Central memory CD8-positive, alpha-beta T cell (primary cell): ENCODE measurements around the gene LPP.
"Not testable (repeated sequence)": the region's sequence is repeated elsewhere in the genome, so short reads cannot be mapped to it uniquely, and the experiment has no call there.

Experiments used
- ATAC-seq: fragments of 150-1000 bp; cut with Tn5 transposase; replicated peaks from 2 replicates; pipeline ENCODE4 v1.10.0; 2022; ENCODE audit warnings: mild to moderate bottlenecking, moderate FRiP score, moderate number of reproducible peaks; ENCODE audit not compliant: poor library complexity, severe bottlenecking; ENCODE audit errors: extremely low read depth
- DNase-seq, 2 donors: peaks; one replicate each; pipeline ENCODE4 v3.0.0; 2021; ENCODE audit warnings: low spot score in 2 of 2
- H3K27ac Mint-ChIP-seq: one replicate; pipeline ENCODE4 v1.8.0; 2022; ENCODE audit warnings: low read depth, mild to moderate bottlenecking, moderate library complexity, mixed read lengths
- H3K27me3 Mint-ChIP-seq: one replicate; pipeline ENCODE4 v1.8.0; 2022; ENCODE audit warnings: mixed read lengths
- H3K36me3 Mint-ChIP-seq: one replicate; pipeline ENCODE4 v1.8.0; 2022; ENCODE audit warnings: mild to moderate bottlenecking, moderate library complexity, mixed read lengths; ENCODE audit not compliant: insufficient read depth
- H3K4me1 Mint-ChIP-seq: one replicate; pipeline ENCODE4 v1.8.0; 2022; ENCODE audit warnings: mixed read lengths
- H3K4me3 Mint-ChIP-seq: one replicate; pipeline ENCODE4 v1.8.0; 2022; ENCODE audit warnings: mild to moderate bottlenecking, moderate library complexity, mixed read lengths
- H3K9me3 Mint-ChIP-seq: one replicate; pipeline ENCODE4 v1.8.0; 2022; ENCODE audit warnings: mixed read lengths

Gene LPP

DNA sequence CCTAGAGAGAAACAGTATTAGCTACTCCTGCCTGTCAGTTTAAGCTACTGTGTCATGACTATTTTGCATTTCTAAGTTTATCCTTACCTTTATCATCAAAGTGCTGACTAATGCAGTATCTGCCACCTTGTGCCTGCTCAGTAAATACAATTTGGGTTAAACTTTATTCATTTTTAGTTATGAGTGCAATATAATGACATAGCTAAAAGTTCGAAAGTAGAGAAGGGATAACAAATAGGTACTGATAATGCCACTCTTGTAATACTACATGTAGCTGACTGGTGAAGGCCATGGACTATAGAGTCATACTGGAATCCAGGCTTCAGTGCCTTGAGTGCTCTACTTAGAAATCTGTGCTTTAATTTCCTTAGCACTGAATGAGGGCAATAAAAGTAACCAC lies 537.0 kb downstream of the LPP start:
- Mint-ChIP-seq H3K27me3 (no peaks in the 10 kb centered on the region), H3K4me1 (peaks cover 42% of the 10 kb centered on the region), H3K27ac (no peak overlapping the region), H3K9me3 (no peaks in the 10 kb centered on the region), H3K4me3 (no peak overlapping the region), H3K36me3 (no peaks in the 10 kb centered on the region)
- no peak for ATAC-seq
- no peak for DNase-seq

DNA sequence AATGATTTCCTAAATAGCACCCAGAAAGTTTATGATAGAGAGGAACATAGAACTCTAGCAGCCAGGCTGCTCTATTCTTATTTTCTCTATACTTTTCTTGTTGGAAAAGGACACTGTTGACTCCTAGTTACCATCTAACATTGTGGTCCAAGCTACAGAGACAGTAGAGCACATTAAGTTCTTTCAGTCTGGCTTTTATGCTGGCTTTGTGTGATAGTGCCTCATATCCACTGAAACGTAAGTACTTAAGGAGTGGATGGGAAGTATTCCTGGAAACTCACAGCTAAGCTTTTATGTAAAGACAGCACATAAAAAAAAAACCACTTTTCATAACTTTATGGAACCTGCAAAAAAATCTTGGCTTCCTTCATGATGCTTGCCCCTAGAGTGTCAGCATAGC lies 537.7 kb downstream of the LPP start:
- Mint-ChIP-seq H3K27me3 (no peaks in the 10 kb centered on the region), H3K4me3 (no peak overlapping the region), H3K9me3 (no peaks in the 10 kb centered on the region), H3K36me3 (no peaks in the 10 kb centered on the region), H3K4me1 (peaks cover 36% of the 10 kb centered on the region), H3K27ac (no peak overlapping the region)
- DNase-seq (no peak), ATAC-seq (no peak)

DNA sequence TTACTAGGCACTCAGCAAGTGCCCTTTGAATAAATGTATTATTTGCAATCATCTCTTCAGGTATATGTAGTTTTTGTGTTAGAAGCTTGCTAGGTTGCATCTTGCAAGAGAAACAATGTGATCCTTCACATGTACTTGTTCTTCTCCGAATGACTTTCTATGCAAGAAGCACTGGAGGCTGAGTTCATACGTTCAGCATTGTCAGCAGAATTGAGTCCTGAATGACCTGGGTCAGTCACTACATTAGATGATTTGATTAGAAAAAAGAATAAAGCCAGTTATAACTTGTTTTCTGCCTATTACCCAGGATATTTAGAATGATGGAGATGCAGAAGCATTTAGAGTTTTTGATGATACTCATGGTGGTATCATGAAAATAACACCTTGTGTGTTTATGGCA lies 538.7 kb downstream of the LPP start:
- DNase-seq (no peak), ATAC-seq (no peak)
- Mint-ChIP-seq H3K4me1 (peaks cover 32% of the 10 kb centered on the region), H3K27ac (no peak overlapping the region), H3K27me3 (no peaks in the 10 kb centered on the region), H3K9me3 (no peaks in the 10 kb centered on the region), H3K36me3 (no peaks in the 10 kb centered on the region), H3K4me3 (no peak overlapping the region)

DNA sequence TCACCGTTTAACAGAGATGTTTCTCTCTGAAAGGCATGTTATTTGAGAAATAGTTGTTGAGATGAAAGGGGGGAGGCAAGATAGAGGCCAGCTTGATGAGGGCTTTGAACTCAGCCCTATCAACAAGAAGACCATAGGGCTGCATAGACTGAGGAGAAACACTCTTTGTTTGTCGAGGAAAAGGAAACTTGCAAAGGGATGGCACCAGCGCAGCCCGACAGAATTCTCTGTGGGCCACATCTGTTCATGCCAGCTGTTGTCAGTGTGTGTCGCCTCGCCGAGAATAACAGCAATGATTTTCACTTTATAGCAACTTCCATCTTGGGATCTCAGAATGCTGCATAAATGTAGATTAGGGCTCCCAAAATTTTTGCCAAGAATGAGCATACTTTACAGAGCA lies 539.5 kb downstream of the LPP start:
- ATAC-seq (no peak), DNase-seq (no peak)
- Mint-ChIP-seq H3K36me3 (no peaks in the 10 kb centered on the region), H3K4me1 (peaks cover 28% of the 10 kb centered on the region), H3K27ac (no peak overlapping the region), H3K27me3 (no peaks in the 10 kb centered on the region), H3K4me3 (no peak overlapping the region), H3K9me3 (no peaks in the 10 kb centered on the region)

DNA sequence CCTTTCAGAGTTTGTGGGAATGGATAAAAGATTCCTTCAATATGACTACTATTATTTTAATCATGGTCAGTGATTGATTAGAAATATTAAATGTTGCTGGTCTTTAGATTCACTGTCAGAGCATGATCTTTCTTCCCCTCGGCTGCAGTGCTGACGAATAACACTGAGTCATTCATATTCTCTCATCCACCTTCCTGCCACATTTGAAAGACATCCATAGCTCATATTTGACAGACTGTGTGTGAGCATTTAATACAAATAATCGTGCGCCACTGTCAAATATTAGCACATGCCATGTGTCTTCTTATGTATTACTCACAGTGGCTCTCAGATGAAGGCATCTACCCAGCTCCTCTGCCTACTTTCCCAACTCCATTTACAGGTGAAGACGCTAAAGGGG lies 541.3 kb downstream of the LPP start:
- H3K4me3 Mint-ChIP-seq, result no peak overlapping the region
- no peak overlapping the region for H3K27ac Mint-ChIP-seq
- DNase-seq (no peak), ATAC-seq (no peak)
- no peaks in the 10 kb centered on the region for H3K27me3 Mint-ChIP-seq
- H3K9me3 Mint-ChIP-seq, result no peaks in the 10 kb centered on the region
- no peaks in the 10 kb centered on the region for H3K36me3 Mint-ChIP-seq
- H3K4me1 Mint-ChIP-seq, result peaks cover 14% of the 10 kb centered on the region

DNA sequence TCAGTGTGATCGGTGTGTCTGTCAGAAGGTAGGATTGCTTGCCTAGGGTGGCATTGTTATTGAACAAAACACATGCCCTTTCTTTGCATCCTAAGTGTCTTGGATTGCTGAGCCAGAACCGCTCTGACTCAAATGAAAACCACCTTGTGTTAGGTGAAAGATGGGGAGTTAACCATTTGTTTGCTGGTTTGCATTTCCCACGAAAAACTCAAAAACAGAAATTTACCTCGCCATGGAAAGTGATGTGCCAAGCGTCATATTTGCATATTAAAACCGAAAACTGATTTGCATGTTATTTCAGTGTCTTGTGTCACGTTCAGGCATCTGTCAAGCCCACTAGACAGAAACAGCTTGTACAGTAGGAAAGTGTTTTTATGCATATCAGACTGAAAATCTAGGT lies 543.2 kb downstream of the LPP start:
- no peaks in the 10 kb centered on the region for H3K27me3 Mint-ChIP-seq
- H3K27ac Mint-ChIP-seq, result no peak overlapping the region
- DNase-seq (no peak), ATAC-seq (no peak)
- no peak overlapping the region for H3K4me3 Mint-ChIP-seq
- peaks cover 3% of the 10 kb centered on the region for H3K36me3 Mint-ChIP-seq
- peaks cover 20% of the 10 kb centered on the region for H3K4me1 Mint-ChIP-seq
- no peaks in the 10 kb centered on the region for H3K9me3 Mint-ChIP-seq

DNA sequence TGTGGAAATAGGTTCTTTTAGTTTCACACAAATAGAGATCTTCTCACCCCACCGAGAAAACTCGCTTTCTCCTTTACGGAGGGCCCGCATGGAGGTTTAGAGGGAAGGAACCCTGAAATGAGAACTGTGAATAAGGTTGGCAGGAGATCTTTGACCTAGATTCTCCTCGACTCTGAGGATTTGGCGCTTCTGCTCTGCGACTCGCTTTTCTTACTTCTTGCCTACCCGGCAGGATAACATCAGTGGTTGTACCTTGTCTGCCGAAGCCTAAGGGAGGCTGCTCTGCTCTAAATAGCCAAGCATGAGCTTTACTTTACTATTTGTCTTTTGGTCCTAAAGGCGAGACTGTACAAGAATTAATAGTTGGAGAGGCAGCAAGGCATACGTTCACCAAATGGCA lies 544.5 kb downstream of the LPP start:
- H3K9me3 Mint-ChIP-seq, result no peaks in the 10 kb centered on the region
- ATAC-seq, result no peak
- no peaks in the 10 kb centered on the region for H3K27me3 Mint-ChIP-seq
- no peak overlapping the region for H3K4me3 Mint-ChIP-seq
- H3K4me1 Mint-ChIP-seq, result peaks cover 14% of the 10 kb centered on the region
- no peak for DNase-seq
- no peak overlapping the region for H3K27ac Mint-ChIP-seq
- peaks cover 3% of the 10 kb centered on the region for H3K36me3 Mint-ChIP-seq

DNA sequence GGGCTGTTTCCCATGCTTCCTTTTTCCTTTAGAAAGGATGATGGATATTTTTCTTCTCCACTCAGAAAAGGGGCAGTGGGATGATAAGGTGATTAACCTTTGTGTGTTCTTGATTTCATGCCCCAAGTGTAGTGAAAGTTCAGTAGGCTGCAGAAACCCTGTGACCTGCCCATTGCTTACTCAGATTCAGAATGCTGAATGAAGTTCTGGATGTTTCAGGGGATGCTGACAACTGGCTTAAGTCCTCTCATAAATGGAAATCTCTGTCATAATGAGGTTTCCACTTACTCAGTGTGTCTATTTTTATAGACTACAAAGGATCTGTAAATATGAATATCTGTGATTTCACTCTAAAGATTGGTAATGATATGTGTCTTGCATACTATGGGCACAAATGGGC lies 546.5 kb downstream of the LPP start:
- DNase-seq, result no peak
- no peak for ATAC-seq
- Mint-ChIP-seq H3K4me3 (no peak overlapping the region), H3K9me3 (no peaks in the 10 kb centered on the region), H3K27ac (no peak overlapping the region), H3K36me3 (peaks cover 3% of the 10 kb centered on the region), H3K27me3 (no peaks in the 10 kb centered on the region), H3K4me1 (peaks cover 14% of the 10 kb centered on the region)

DNA sequence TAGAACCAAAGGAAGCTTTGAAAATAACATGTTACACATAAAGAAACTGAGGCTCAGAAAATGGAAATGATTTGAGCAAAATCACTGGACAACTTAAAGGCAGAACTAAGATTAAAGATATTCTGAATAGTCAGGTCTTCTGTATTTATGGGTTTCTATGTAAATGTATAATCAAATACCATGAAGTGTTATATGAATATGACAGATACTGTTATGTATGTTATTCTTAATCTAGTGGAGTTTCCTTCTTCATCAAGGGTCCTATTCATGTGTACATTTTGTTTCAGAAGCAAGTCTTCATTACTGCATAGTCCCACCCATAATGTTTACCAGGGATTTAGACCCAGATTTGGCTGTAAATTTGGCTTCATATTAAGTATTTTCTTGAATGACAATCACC lies 547.0 kb downstream of the LPP start:
- Mint-ChIP-seq H3K4me1 (peaks cover 14% of the 10 kb centered on the region), H3K27ac (no peak overlapping the region), H3K36me3 (peaks cover 3% of the 10 kb centered on the region), H3K9me3 (no peaks in the 10 kb centered on the region), H3K4me3 (no peak overlapping the region), H3K27me3 (no peaks in the 10 kb centered on the region)
- DNase-seq (no peak), ATAC-seq (no peak)

DNA sequence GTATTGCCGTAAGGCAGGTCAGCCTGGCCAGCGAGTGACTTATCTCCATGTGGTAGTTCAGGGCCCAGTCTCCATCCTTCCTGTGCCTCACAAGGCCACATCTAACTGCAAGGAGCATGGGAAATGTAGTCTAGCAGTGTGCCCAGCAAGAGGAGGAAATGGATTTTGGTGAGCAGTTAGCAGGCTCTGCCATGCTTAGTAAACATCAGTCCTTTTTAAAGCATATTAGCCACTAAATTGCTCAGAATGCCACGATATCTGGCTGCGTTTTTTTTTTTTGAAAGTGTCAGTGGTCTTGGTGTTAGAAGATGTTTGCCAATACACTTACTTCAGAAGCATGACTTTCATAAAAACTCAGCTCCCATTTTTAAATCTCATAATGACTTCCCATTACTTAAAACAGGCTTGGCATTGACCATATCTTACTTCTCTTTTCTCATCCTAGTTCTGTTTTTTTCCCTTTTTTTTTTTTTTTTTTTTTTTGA lies 547.6 kb downstream of the LPP start:
- peaks cover 3% of the 10 kb centered on the region for H3K36me3 Mint-ChIP-seq
- no peak for DNase-seq
- H3K4me3 Mint-ChIP-seq, result no peak overlapping the region
- H3K4me1 Mint-ChIP-seq, result peaks cover 14% of the 10 kb centered on the region
- no peaks in the 10 kb centered on the region for H3K27me3 Mint-ChIP-seq
- no peaks in the 10 kb centered on the region for H3K9me3 Mint-ChIP-seq
- ATAC-seq, result no peak
- H3K27ac Mint-ChIP-seq, result no peak overlapping the region

DNA sequence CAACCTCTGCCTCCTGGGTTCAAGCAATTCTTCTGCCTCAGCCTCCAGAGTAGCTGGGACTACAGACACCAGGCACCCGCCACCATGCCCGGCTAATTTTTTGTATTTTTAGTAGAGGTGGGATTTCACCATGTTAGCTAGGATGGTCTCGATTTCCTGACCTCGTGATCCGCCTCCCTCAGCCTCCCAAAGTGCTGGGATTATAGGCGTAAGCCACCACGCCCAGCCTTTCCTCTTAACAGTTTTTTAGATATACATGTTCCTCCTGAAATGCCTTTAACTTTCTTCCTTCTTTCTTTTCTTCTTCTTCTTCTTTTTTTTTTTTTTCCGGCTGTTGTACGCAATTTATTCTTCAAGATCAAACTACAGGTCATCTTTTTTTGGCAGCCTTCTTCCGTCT lies 548.1 kb downstream of the LPP start:
- not testable (repeated sequence) for H3K36me3 Mint-ChIP-seq, H3K27me3 Mint-ChIP-seq, H3K9me3 Mint-ChIP-seq, H3K27ac Mint-ChIP-seq, H3K4me3 Mint-ChIP-seq, DNase-seq, ATAC-seq
- H3K4me1 Mint-ChIP-seq, result peaks cover 10% of the 10 kb centered on the region

DNA sequence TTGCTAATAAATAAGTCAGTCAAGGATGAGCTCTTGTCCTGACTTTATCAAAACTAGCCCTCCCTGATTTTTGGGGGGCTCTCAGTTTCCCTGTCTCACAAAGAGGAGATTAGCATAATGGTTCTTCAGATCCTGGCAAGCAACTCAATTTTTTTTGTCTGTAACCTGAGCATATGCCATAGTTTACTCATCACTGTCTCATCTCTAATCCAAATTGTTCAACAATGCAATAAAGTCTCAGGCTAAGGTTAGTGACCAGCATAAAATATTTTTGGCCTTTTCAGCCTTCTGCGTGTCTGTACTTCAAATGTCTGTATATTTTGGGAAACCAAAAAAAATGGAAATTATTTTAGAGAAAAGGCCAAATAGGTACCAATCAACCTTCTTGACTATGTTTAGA lies 552.2 kb downstream of the LPP start:
- no peak for DNase-seq
- ATAC-seq, result no peak
- no peak overlapping the region for H3K27ac Mint-ChIP-seq
- no peaks in the 10 kb centered on the region for H3K27me3 Mint-ChIP-seq
- peaks cover 8% of the 10 kb centered on the region for H3K4me1 Mint-ChIP-seq
- H3K4me3 Mint-ChIP-seq, result no peak overlapping the region
- no peaks in the 10 kb centered on the region for H3K9me3 Mint-ChIP-seq
- peaks cover 7% of the 10 kb centered on the region for H3K36me3 Mint-ChIP-seq

DNA sequence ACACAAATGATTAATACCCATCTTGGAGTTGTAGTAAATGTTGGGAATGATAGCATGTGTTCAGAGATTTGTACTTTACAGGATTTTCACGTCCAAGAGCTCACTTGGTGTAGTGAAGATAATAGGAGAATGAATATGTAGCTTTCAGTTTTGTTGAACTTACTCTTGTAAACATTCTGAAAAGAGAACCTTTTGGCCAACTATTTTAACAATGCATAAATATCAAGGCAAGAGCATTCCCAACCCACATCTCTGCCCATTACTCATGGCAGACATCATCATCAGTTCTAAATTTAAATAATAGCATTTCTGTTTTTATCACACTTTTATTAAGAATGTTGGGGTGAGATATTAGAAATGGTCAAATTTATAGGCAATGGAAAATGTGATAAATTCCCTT lies 552.6 kb downstream of the LPP start:
- Mint-ChIP-seq H3K4me3 (no peak overlapping the region), H3K4me1 (peaks cover 8% of the 10 kb centered on the region), H3K36me3 (peaks cover 4% of the 10 kb centered on the region), H3K9me3 (no peaks in the 10 kb centered on the region), H3K27me3 (no peaks in the 10 kb centered on the region), H3K27ac (no peak overlapping the region)
- DNase-seq (no peak), ATAC-seq (no peak)
